Hepatocyte (in vitro differentiated cells): ENCODE measurements around the gene EXOC3L4.

Source experiments
- EZH2 ChIP-seq: fragments of 200-600 bp; sonication (generic); IDR thresholded peaks from 2 replicates; pipeline ENCODE4 v1.6.1; 2016; ENCODE audit warnings: antibody characterized with exemption, mild to moderate bottlenecking, borderline replicate concordance
- EZH2phosphoT487 ChIP-seq: fragments of 200-600 bp; sonication (generic); IDR thresholded peaks from one replicate; pipeline ENCODE4 v1.6.1; 2018; ENCODE audit warnings: antibody characterized with exemption, mild to moderate bottlenecking, low read depth, moderate library complexity; ENCODE audit not compliant: unreplicated experiment, severe bottlenecking
- TF ChIP-seq, protein P1 (sequence below): fragments of 200-600 bp; sonication (generic); IDR thresholded peaks from 2 replicates; pipeline ENCODE4 v1.5.1; 2016; ENCODE audit warnings: antibody characterized with exemption, mild to moderate bottlenecking; ENCODE audit not compliant: poor library complexity

DNA sequence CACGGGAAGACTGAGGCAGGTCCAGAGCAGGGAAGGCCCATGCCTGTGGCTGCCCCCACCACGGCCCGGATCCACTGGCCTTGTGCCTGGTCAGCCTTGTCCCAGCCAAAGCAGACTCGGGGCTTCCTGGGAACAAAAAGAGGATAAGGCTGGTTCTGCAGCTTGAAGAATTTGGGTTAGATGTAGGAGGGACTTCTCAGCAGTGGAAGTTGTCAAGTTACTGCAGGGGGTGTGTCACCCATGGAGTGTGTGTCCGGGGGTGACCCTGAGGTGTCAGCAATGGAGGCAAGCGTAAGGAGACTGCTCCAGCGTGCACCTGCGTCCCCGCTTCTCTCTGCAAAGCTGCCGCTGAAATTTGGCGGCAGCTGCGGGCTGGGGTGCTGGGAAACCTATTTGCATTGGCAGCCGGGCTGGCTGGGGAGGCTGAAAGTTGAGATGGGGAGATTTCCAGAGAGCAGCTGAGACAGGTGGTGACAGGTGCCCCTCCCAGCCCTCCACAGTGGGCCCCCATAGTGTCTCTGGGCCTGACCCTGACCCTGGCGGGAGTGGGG lies 16.2 kb downstream of the EXOC3L4 start:
- TF ChIP-seq, protein P1, sequence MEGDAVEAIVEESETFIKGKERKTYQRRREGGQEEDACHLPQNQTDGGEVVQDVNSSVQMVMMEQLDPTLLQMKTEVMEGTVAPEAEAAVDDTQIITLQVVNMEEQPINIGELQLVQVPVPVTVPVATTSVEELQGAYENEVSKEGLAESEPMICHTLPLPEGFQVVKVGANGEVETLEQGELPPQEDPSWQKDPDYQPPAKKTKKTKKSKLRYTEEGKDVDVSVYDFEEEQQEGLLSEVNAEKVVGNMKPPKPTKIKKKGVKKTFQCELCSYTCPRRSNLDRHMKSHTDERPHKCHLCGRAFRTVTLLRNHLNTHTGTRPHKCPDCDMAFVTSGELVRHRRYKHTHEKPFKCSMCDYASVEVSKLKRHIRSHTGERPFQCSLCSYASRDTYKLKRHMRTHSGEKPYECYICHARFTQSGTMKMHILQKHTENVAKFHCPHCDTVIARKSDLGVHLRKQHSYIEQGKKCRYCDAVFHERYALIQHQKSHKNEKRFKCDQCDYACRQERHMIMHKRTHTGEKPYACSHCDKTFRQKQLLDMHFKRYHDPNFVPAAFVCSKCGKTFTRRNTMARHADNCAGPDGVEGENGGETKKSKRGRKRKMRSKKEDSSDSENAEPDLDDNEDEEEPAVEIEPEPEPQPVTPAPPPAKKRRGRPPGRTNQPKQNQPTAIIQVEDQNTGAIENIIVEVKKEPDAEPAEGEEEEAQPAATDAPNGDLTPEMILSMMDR = no peak
- no peak for TF ChIP-seq EZH2
- no peak for TF ChIP-seq EZH2phosphoT487
